ENCODE results near the gene TOLLIP. TPM values are rescaled to one million over a fixed set of nuclear protein-coding genes. Genes with fewer than 3 reads are reported as not detected.
"Not testable (repeated sequence)": the region's sequence is repeated elsewhere in the genome, so short reads cannot be mapped to it uniquely, and the experiment has no call there.

Gene TOLLIP
- total RNA-seq, 1 donor from 2014 or later = 65.3 TPM

DNA sequence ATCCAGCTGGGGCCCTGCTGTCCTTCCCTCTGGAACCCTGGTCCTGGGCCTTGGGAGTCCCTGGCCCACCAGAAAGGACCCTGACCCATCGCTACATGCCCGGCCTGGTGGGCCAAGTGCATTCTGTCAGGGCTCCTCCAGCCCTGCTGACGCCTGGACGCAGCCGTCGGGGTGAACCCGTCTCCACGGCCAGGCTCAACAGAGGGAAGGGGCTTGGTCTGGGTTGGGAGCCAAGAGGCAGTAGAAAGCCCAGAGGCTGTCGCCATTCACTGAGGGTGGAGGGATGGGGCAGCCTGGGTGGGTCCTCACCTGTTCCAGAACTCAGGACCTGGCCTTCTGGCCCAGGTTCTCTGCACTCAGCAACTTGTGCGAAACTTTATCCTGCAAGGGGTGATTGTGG is 39.0 kb downstream of the TOLLIP start:
- no peaks in the 10 kb centered on the region for H3K4me1 Mint-ChIP-seq (ENCODE audit: unreplicated experiment)
- no peak for DNase-seq (ENCODE audit: low spot score)
- peaks cover 7% of the 10 kb centered on the region for H3K27me3 Mint-ChIP-seq (ENCODE audit: unreplicated experiment)
- H3K9me3 Mint-ChIP-seq (ENCODE audit: unreplicated experiment) = no peaks in the 10 kb centered on the region
- TF ChIP-seq, protein P1, sequence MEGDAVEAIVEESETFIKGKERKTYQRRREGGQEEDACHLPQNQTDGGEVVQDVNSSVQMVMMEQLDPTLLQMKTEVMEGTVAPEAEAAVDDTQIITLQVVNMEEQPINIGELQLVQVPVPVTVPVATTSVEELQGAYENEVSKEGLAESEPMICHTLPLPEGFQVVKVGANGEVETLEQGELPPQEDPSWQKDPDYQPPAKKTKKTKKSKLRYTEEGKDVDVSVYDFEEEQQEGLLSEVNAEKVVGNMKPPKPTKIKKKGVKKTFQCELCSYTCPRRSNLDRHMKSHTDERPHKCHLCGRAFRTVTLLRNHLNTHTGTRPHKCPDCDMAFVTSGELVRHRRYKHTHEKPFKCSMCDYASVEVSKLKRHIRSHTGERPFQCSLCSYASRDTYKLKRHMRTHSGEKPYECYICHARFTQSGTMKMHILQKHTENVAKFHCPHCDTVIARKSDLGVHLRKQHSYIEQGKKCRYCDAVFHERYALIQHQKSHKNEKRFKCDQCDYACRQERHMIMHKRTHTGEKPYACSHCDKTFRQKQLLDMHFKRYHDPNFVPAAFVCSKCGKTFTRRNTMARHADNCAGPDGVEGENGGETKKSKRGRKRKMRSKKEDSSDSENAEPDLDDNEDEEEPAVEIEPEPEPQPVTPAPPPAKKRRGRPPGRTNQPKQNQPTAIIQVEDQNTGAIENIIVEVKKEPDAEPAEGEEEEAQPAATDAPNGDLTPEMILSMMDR (IDR thresholded peaks at IDR 0.05; ENCODE audit: unreplicated experiment) = no peak
- H3K27ac Mint-ChIP-seq (ENCODE audit: unreplicated experiment) = no peak overlapping the region
- H3K4me3 Mint-ChIP-seq (ENCODE audit: unreplicated experiment) = no peak overlapping the region
- peaks cover 4% of the 10 kb centered on the region for H3K36me3 Mint-ChIP-seq (ENCODE audit: low read depth, unreplicated experiment)

- Mint-ChIP-seq H3K27ac (ENCODE audit: unreplicated experiment) (no peak overlapping the region), H3K9me3 (ENCODE audit: unreplicated experiment) (no peaks in the 10 kb centered on the region), H3K4me1 (ENCODE audit: unreplicated experiment) (no peaks in the 10 kb centered on the region), H3K4me3 (ENCODE audit: unreplicated experiment) (no peak overlapping the region), H3K27me3 (ENCODE audit: unreplicated experiment) (peaks cover 7% of the 10 kb centered on the region), H3K36me3 (ENCODE audit: low read depth, unreplicated experiment) (peaks cover 4% of the 10 kb centered on the region)
- no peak for DNase-seq (ENCODE audit: low spot score)
- TF ChIP-seq, protein P1 (IDR thresholded peaks at IDR 0.05; ENCODE audit: unreplicated experiment) = no peak
Observed at GRCh38 chr11:1269957-1270356, 39.5 kb downstream of the TOLLIP start.

GRCh38 chr11:1267441-1268100 is 41.9 kb downstream of the TOLLIP start:
- no peaks in the 10 kb centered on the region for H3K4me1 Mint-ChIP-seq (ENCODE audit: unreplicated experiment)
- H3K27ac Mint-ChIP-seq (ENCODE audit: unreplicated experiment) = peak overlapping the region; percentile 4

GRCh38 chr11:1266976-1267375 is 42.5 kb downstream of the TOLLIP start:
- not testable (repeated sequence) for H3K27ac Mint-ChIP-seq (ENCODE audit: unreplicated experiment); H3K36me3 Mint-ChIP-seq (ENCODE audit: low read depth, unreplicated experiment); H3K27me3 Mint-ChIP-seq (ENCODE audit: unreplicated experiment); H3K4me1 Mint-ChIP-seq (ENCODE audit: unreplicated experiment); H3K9me3 Mint-ChIP-seq (ENCODE audit: unreplicated experiment); H3K4me3 Mint-ChIP-seq (ENCODE audit: unreplicated experiment); DNase-seq (ENCODE audit: low spot score)

More at GRCh38 chr11:1267441-1268100, 41.9 kb downstream of the TOLLIP start:
- Mint-ChIP-seq H3K4me3 (ENCODE audit: unreplicated experiment) (no peak overlapping the region), H3K27me3 (ENCODE audit: unreplicated experiment) (peaks cover 7% of the 10 kb centered on the region), H3K9me3 (ENCODE audit: unreplicated experiment) (no peaks in the 10 kb centered on the region), H3K36me3 (ENCODE audit: low read depth, unreplicated experiment) (peaks cover 9% of the 10 kb centered on the region)
- TF ChIP-seq, protein P1 (IDR thresholded peaks at IDR 0.05; ENCODE audit: unreplicated experiment) = no peak
- DNase-seq (ENCODE audit: low spot score) = no peak

DNA sequence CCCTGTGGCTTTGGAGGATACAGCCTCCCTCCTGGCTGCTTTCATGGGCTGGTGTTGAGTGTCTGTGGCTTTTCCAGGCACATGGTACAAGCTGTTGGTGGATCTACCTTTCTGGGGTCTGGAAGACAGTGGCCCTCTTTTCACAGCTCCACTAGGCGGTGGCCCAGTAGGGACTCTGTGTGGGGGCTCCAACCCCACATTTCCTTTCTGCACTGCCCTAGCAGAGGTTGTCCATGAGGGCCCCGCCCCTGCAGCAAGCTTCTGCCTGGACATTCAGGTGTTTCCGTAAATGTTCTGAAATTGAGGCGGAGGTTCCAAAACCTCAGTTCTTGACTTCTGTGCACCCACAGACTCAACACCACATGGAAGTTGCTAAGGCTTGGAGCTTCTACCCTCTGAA is 44.0 kb downstream of the TOLLIP start:
- not testable (repeated sequence) for H3K27ac Mint-ChIP-seq (ENCODE audit: unreplicated experiment); H3K4me3 Mint-ChIP-seq (ENCODE audit: unreplicated experiment); H3K36me3 Mint-ChIP-seq (ENCODE audit: low read depth, unreplicated experiment); H3K4me1 Mint-ChIP-seq (ENCODE audit: unreplicated experiment); DNase-seq (ENCODE audit: low spot score); H3K9me3 Mint-ChIP-seq (ENCODE audit: unreplicated experiment); H3K27me3 Mint-ChIP-seq (ENCODE audit: unreplicated experiment)

- not testable (repeated sequence) for H3K9me3 Mint-ChIP-seq (ENCODE audit: unreplicated experiment); H3K36me3 Mint-ChIP-seq (ENCODE audit: low read depth, unreplicated experiment); H3K4me1 Mint-ChIP-seq (ENCODE audit: unreplicated experiment); DNase-seq (ENCODE audit: low spot score); H3K27ac Mint-ChIP-seq (ENCODE audit: unreplicated experiment)
- peak overlapping the region; percentile 12 for H3K4me3 Mint-ChIP-seq (ENCODE audit: unreplicated experiment)
- peaks cover 15% of the 10 kb centered on the region for H3K27me3 Mint-ChIP-seq (ENCODE audit: unreplicated experiment)
Observed at GRCh38 chr11:1264444-1264843, 45.0 kb downstream of the TOLLIP start.
